Astrocyte of the cerebellum (primary cell): ENCODE data around the gene CDK14.

ENCODE experiments used
- DNase-seq: peaks from one replicate; pipeline ENCODE4 v3.0.0-alpha.2; 2011; ENCODE audit warnings: low read depth
- H3K4me3 ChIP-seq: 2 replicates; pipeline ENCODE4 v1.5.1; 2011; ENCODE audit warnings: mild to moderate bottlenecking, low read depth, low read length, moderate library complexity
- CTCF ChIP-seq: IDR thresholded peaks from 2 replicates; pipeline ENCODE4 v1.5.1; 2012; ENCODE audit warnings: low read length, low read depth, moderate library complexity, mild to moderate bottlenecking; ENCODE audit errors: missing control alignments
- in situ Hi-C: cut with HindIII; loops from 2 replicates; pipeline ENCODE4 v1.10.0; 2017; ENCODE audit warnings: low sequenced_read_pairs

Gene CDK14

DNA sequence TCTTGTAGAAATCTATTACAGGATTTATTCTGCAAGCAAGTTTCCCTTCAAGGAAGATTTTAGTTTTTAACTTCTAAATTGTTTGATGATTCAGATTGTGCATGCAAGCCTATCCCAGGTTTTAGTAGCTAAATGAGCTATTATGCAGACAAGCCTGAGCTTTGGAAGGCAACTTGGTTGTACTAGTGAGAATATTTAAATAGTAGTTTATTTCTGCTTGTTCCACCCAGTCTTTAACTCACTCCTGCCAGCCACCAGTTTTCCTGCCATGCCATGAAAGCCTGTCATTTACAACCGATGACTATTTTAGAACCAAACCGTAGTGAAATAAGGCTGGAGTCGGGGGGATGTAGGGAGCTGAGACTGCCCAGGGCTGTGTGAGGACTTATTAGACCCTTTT lies 343.5 kb downstream of the CDK14 start:
- DNase-seq = no peak
- H3K4me3 ChIP-seq = no peak overlapping the region
- in situ Hi-C loops = no loop called here
- no peak for TF ChIP-seq CTCF

DNA sequence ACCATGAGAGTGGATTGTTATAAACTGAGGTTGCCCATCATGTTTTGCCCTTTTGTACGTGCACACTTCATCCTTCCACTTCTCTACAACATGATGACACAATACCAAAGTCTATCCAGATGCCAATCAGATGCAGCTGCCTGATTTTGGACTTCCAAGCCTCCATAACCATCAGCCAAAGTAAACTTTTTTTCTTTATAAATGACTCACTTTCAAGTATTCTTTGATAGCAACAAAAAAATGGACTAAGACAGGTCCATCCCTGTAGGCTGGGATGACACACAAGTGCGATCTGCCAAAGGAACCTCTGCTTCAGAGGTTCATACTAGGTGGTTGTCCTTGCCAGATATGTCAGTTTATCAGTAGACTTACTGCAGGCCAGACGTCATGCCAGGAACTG lies 347.9 kb downstream of the CDK14 start:
- no peak for DNase-seq
- in situ Hi-C loops = no loop called here

DNA sequence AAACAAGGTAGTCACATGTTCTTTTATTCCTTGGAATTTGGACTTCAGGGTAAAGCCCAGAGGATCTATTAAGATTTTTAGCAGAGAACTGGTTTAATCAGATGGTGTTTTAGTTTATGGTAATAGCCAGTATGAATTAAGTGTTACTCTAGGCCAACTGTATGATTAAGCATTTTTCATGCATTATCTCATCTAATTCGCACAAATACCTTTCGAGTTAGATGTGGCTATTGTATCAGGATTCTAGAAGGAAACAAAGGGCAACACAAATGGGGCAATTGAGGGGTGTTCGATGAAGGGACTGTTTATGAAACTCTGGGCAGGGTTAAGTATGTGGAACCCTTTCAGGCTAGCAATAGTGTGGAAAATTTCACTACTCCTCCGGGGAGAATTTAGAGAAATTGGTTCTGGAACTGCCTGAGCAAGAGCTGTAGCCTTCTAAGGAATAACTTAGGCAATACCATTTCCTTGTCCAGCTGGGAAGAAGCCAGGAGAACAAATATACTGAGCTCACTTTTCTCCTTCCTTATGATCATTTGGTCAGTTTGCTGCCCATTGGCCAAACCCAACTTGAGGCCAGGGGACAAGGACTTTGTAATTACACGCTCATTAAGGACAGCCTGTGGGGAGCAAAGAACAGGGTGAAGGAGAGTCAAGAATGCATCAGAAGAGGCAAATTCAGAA lies 349.1 kb downstream of the CDK14 start:
- in situ Hi-C loops = no loop called here
- no peak overlapping the region for H3K4me3 ChIP-seq
- DNase-seq = peak; percentile 27
- no peak for TF ChIP-seq CTCF

More for the DNA sequence above, 347.9 kb downstream of the CDK14 start:
- no peak overlapping the region for H3K4me3 ChIP-seq
- TF ChIP-seq CTCF = no peak

GRCh38 chr7:90946730-90947501 lies 350.8 kb downstream of the CDK14 start:
- no peak overlapping the region for H3K4me3 ChIP-seq
- DNase-seq = no peak
- no peak for TF ChIP-seq CTCF
- in situ Hi-C loops = no loop called here

DNA sequence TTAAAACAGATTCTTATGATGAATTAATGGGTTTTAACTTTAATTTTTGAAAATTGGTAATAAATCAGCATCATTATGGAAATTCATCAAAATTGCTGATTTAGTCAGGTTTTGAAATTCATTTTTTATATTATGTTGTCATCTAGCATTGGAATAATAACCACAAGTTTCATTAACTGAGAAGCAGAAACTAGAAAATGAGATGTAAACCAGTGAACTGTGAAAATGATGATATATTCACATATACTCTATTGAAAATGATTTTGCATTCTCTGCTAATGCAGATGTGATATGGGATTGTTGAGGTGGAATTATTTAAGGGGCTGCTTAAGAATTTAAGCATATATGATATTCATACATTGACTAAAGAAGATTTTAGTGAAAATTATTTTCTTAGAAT lies 352.0 kb downstream of the CDK14 start:
- in situ Hi-C loops = no loop called here
- no peak for TF ChIP-seq CTCF
- no peak overlapping the region for H3K4me3 ChIP-seq
- no peak for DNase-seq

DNA sequence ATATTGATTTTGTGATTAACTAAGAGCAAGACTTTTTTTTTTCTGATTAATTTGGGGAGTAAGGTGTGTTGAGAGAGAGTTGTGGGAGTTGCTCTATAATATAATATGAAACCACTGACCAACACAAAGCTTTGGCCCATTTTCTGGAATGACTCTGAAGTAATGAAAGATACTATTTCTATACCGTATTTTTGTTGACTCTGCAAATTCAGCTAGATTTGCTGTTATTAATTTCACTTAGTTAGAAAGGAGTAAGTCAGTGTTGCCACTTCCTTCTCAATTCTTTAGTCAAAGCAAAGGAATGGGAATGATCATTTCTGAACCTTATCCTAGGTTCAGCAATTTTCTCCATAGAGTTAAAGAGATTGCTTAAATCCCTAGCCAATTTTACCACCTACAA lies 355.1 kb downstream of the CDK14 start:
- in situ Hi-C loops = no loop called here
- no peak overlapping the region for H3K4me3 ChIP-seq
- no peak for TF ChIP-seq CTCF
- no peak for DNase-seq
